ENCODE results near the gene ARHGEF3. TPM values are rescaled to one million over a fixed set of nuclear protein-coding genes. Genes with fewer than 3 reads are reported as not detected.

The ARHGEF3 gene
- total and polyA plus RNA-seq, 2 donors (not counting 3 experiments of a cell fraction or from before 2014, with no cell fraction given), result 6.7 to 16.3 TPM

- ChIA-PET CTCF (interaction anchor here (0.6 to 11.9 kb wide), 4 partner anchors 10 to 143 kb away, joined by 3 to 120 read pairs (median 4); no protein-coding TSS in a partner anchor), POLR2A (no interaction called here)
- Histone ChIP-seq H3K27ac (ENCODE audit: insufficient read depth, low read depth, low read length) (no peak overlapping the region), H3K9me3 (replicated peaks; ENCODE audit: control insufficient read depth, insufficient read depth, low read length) (no peaks in the 10 kb centered on the region), H3K36me3 (ENCODE audit: control insufficient read depth in 2 of 2, extremely low read depth in 1 of 2, insufficient read depth in 2 of 2, low read length in 2 of 2) (no peaks in the 10 kb centered on the region), H3K79me2 (ENCODE audit: control insufficient read depth, insufficient read depth, low read length) (no peaks in the 10 kb centered on the region), H3K4me2 (ENCODE audit: insufficient read depth, low read length) (no peak overlapping the region), H3K27me3 (ENCODE audit: control insufficient read depth in 2 of 2, insufficient read depth in 2 of 2, low read length in 2 of 2) (no peaks in the 10 kb centered on the region), H3K4me3 (replicated peaks in 1 of 3; ENCODE audit: insufficient read depth in 1 of 3, low read depth in 1 of 3, low read length in 3 of 3) (no peak overlapping the region), H3K9ac (replicated peaks; ENCODE audit: extremely low read depth, insufficient read depth, low read length) (no peak overlapping the region), H2AFZ (ENCODE audit: low read depth, low read length) (no peak overlapping the region), H3K9me1 (replicated peaks; ENCODE audit: control insufficient read depth, extremely low read depth, insufficient read depth, low read length) (no peaks in the 10 kb centered on the region), H4K20me1 (replicated peaks; ENCODE audit: control insufficient read depth, extremely low read depth, insufficient read depth, low read length) (no peaks in the 10 kb centered on the region), H3K4me1 (ENCODE audit: control insufficient read depth, extremely low read depth, insufficient read depth, low read length) (no peaks in the 10 kb centered on the region)
- intact Hi-C loops (cut with micrococcal nuclease) (no loop called here), dilution Hi-C loops (cut with MboI; ENCODE audit: extremely low pct_ligation_motif_present, low sequenced_read_pairs) (no loop called here)
- TF ChIP-seq MAX (IDR thresholded peaks at IDR 0.05; ENCODE audit: insufficient read depth, insufficient read length) (no peak), CTCF (IDR thresholded peaks at IDR 0.05; ENCODE audit: extremely low read depth in 1 of 2, insufficient read depth in 1 of 2, low read depth in 1 of 2, low read length in 2 of 2) (no peak), MYC (IDR thresholded peaks at IDR 0.05; ENCODE audit: low read depth, low read length) (no peak), POLR2A (IDR thresholded peaks at IDR 0.05; ENCODE audit: low read depth, low read length) (no peak), EZH2 (IDR thresholded peaks at IDR 0.05; ENCODE audit: borderline replicate concordance, low read depth, low read length, severe bottlenecking) (no peak), POLR2AphosphoS5 (IDR thresholded peaks at IDR 0.05; ENCODE audit: insufficient read depth, low read depth, low read length) (no peak), GATA2 (IDR thresholded peaks at IDR 0.05; ENCODE audit: insufficient read depth, insufficient read length, low read depth, low read length) (no peak), FOS (IDR thresholded peaks at IDR 0.05; ENCODE audit: borderline replicate concordance, insufficient read depth, low read length) (no peak), JUN (IDR thresholded peaks at IDR 0.05; ENCODE audit: borderline replicate concordance, insufficient read depth, insufficient read length, low read depth) (no peak)
- FAIRE-seq (no peak), DNase-seq (ENCODE audit: low read depth, low spot score) (no peak)
- no TSS peak for BruUV-seq (replicated peaks)
Observed at GRCh38 chr3:56845505-56845904, 43.8 kb upstream of the ARHGEF3 start.

All from endothelial cell of umbilical vein (primary cell).